Activated naive CD8-positive, alpha-beta T cell (primary cell): ENCODE data around the gene LHPP.
A peak's percentile ranks its signal among the peaks of the same experiment; 100 is the strongest.

Experiments
- H3K27ac Mint-ChIP-seq: one replicate; pipeline ENCODE4 v1.8.0; 2021; ENCODE audit warnings: mixed read lengths
- H3K27me3 Mint-ChIP-seq: one replicate; pipeline ENCODE4 v1.8.0; 2021; ENCODE audit warnings: mixed read lengths
- H3K36me3 Mint-ChIP-seq: one replicate; pipeline ENCODE4 v1.8.0; 2021; ENCODE audit warnings: mixed read lengths
- H3K4me1 Mint-ChIP-seq: one replicate; pipeline ENCODE4 v1.8.0; 2021; ENCODE audit warnings: low read depth, mixed read lengths
- H3K4me3 Mint-ChIP-seq: one replicate; pipeline ENCODE4 v1.8.0; 2021; ENCODE audit warnings: mild to moderate bottlenecking, mixed read lengths
- H3K9me3 Mint-ChIP-seq: one replicate; pipeline ENCODE4 v1.8.0; 2021; ENCODE audit warnings: low read depth, mixed read lengths

The LHPP gene

GRCh38 chr10:124536496-124537050, 75.0 kb downstream of the LHPP start:
- Mint-ChIP-seq H3K36me3 (no peaks in the 10 kb centered on the region), H3K4me3 (no peak overlapping the region), H3K9me3 (no peaks in the 10 kb centered on the region), H3K27ac (no peak overlapping the region), H3K27me3 (no peaks in the 10 kb centered on the region), H3K4me1 (no peaks in the 10 kb centered on the region)

GRCh38 chr10:124537166-124537725, 75.6 kb downstream of the LHPP start:
- no peak overlapping the region for H3K27ac Mint-ChIP-seq
- no peaks in the 10 kb centered on the region for H3K4me1 Mint-ChIP-seq
- H3K9me3 Mint-ChIP-seq = no peaks in the 10 kb centered on the region
- no peaks in the 10 kb centered on the region for H3K27me3 Mint-ChIP-seq
- H3K4me3 Mint-ChIP-seq = no peak overlapping the region
- H3K36me3 Mint-ChIP-seq = no peaks in the 10 kb centered on the region

- Mint-ChIP-seq H3K9me3 (no peaks in the 10 kb centered on the region), H3K27me3 (no peaks in the 10 kb centered on the region), H3K36me3 (no peaks in the 10 kb centered on the region), H3K4me3 (no peak overlapping the region), H3K27ac (no peak overlapping the region), H3K4me1 (no peaks in the 10 kb centered on the region)
Measured at GRCh38 chr10:124537891-124538290, 76.3 kb downstream of the LHPP start.

- no peaks in the 10 kb centered on the region for H3K36me3 Mint-ChIP-seq
- no peak overlapping the region for H3K4me3 Mint-ChIP-seq
- H3K4me1 Mint-ChIP-seq = no peaks in the 10 kb centered on the region
- no peak overlapping the region for H3K27ac Mint-ChIP-seq
- H3K27me3 Mint-ChIP-seq = no peaks in the 10 kb centered on the region
- no peaks in the 10 kb centered on the region for H3K9me3 Mint-ChIP-seq
Measured at GRCh38 chr10:124538706-124539105, 77.1 kb downstream of the LHPP start.

GRCh38 chr10:124539935-124540641, 78.5 kb downstream of the LHPP start:
- Mint-ChIP-seq H3K36me3 (no peaks in the 10 kb centered on the region), H3K9me3 (no peaks in the 10 kb centered on the region), H3K4me1 (peaks cover 1% of the 10 kb centered on the region), H3K27me3 (no peaks in the 10 kb centered on the region), H3K4me3 (no peak overlapping the region), H3K27ac (no peak overlapping the region)

- Mint-ChIP-seq H3K9me3 (no peaks in the 10 kb centered on the region), H3K36me3 (no peaks in the 10 kb centered on the region), H3K27me3 (no peaks in the 10 kb centered on the region), H3K4me1 (peaks cover 10% of the 10 kb centered on the region), H3K27ac (no peak overlapping the region), H3K4me3 (no peak overlapping the region)
Measured at GRCh38 chr10:124541076-124541903, 79.7 kb downstream of the LHPP start.

- no peaks in the 10 kb centered on the region for H3K27me3 Mint-ChIP-seq
- no peaks in the 10 kb centered on the region for H3K9me3 Mint-ChIP-seq
- H3K27ac Mint-ChIP-seq = no peak overlapping the region
- no peak overlapping the region for H3K4me3 Mint-ChIP-seq
- no peaks in the 10 kb centered on the region for H3K36me3 Mint-ChIP-seq
- H3K4me1 Mint-ChIP-seq = peaks cover 11% of the 10 kb centered on the region
Measured at GRCh38 chr10:124542336-124542735, 80.7 kb downstream of the LHPP start.

GRCh38 chr10:124543146-124543545, 81.5 kb downstream of the LHPP start:
- Mint-ChIP-seq H3K9me3 (no peaks in the 10 kb centered on the region), H3K4me3 (no peak overlapping the region), H3K27me3 (no peaks in the 10 kb centered on the region), H3K4me1 (peaks cover 11% of the 10 kb centered on the region), H3K36me3 (no peaks in the 10 kb centered on the region), H3K27ac (no peak overlapping the region)

GRCh38 chr10:124543971-124544370, 82.3 kb downstream of the LHPP start:
- Mint-ChIP-seq H3K36me3 (no peaks in the 10 kb centered on the region), H3K4me3 (no peak overlapping the region), H3K27ac (no peak overlapping the region), H3K9me3 (no peaks in the 10 kb centered on the region), H3K4me1 (peaks cover 11% of the 10 kb centered on the region), H3K27me3 (no peaks in the 10 kb centered on the region)

GRCh38 chr10:124544711-124545110, 83.1 kb downstream of the LHPP start:
- no peaks in the 10 kb centered on the region for H3K9me3 Mint-ChIP-seq
- H3K4me3 Mint-ChIP-seq = no peak overlapping the region
- H3K27me3 Mint-ChIP-seq = no peaks in the 10 kb centered on the region
- H3K27ac Mint-ChIP-seq = no peak overlapping the region
- H3K4me1 Mint-ChIP-seq = peaks cover 11% of the 10 kb centered on the region
- H3K36me3 Mint-ChIP-seq = no peaks in the 10 kb centered on the region

GRCh38 chr10:124545351-124546054, 83.9 kb downstream of the LHPP start:
- no peak overlapping the region for H3K27ac Mint-ChIP-seq
- peaks cover 11% of the 10 kb centered on the region for H3K4me1 Mint-ChIP-seq
- no peaks in the 10 kb centered on the region for H3K36me3 Mint-ChIP-seq
- H3K27me3 Mint-ChIP-seq = no peaks in the 10 kb centered on the region
- no peaks in the 10 kb centered on the region for H3K9me3 Mint-ChIP-seq
- peak overlapping the region; percentile 47 for H3K4me3 Mint-ChIP-seq

- H3K9me3 Mint-ChIP-seq = no peaks in the 10 kb centered on the region
- no peak overlapping the region for H3K27ac Mint-ChIP-seq
- H3K4me3 Mint-ChIP-seq = no peak overlapping the region
- peaks cover 11% of the 10 kb centered on the region for H3K4me1 Mint-ChIP-seq
- no peaks in the 10 kb centered on the region for H3K36me3 Mint-ChIP-seq
- H3K27me3 Mint-ChIP-seq = no peaks in the 10 kb centered on the region
Measured at GRCh38 chr10:124546055-124546369, 84.4 kb downstream of the LHPP start.

GRCh38 chr10:124546957-124547646, 85.5 kb downstream of the LHPP start:
- Mint-ChIP-seq H3K9me3 (no peaks in the 10 kb centered on the region), H3K27ac (no peak overlapping the region), H3K36me3 (no peaks in the 10 kb centered on the region), H3K4me3 (no peak overlapping the region), H3K27me3 (no peaks in the 10 kb centered on the region), H3K4me1 (peaks cover 11% of the 10 kb centered on the region)

GRCh38 chr10:124547647-124548168, 86.1 kb downstream of the LHPP start:
- Mint-ChIP-seq H3K4me3 (no peak overlapping the region), H3K9me3 (no peaks in the 10 kb centered on the region), H3K27ac (no peak overlapping the region), H3K36me3 (no peaks in the 10 kb centered on the region), H3K27me3 (no peaks in the 10 kb centered on the region), H3K4me1 (peaks cover 11% of the 10 kb centered on the region)
